Esophagus squamous epithelium (tissue), 5 donors: Measurements from ENCODE around the gene HS1BP3. TPM values are rescaled to one million over a fixed set of nuclear protein-coding genes. Genes with fewer than 3 reads are reported as not detected.

ENCODE experiments used
- DNase-seq: peaks from one replicate; lab custom pipeline; 2025; lab: John Stamatoyannopoulos, UW
- H3K27ac ChIP-seq, 4 donors: fragments of 200-600 bp; sonication (generic); one replicate each; pipeline ENCODE4 v1.5.1; 2016 to 2019; ENCODE audit warnings: mild to moderate bottlenecking in 1 of 4
- H3K27me3 ChIP-seq, 4 donors: fragments of 200-600 bp; sonication (generic); 1 replicate in 3 of 4; 2 replicates in 1 of 4; pipeline versions ENCODE4 v1.5.1 to v1.6.0; 2017 to 2021; ENCODE audit warnings: antibody characterized with exemption in 1 of 4
- H3K36me3 ChIP-seq, 3 donors: fragments of 200-600 bp; sonication (generic); one replicate each; pipeline ENCODE4 v1.5.1; 2016 to 2019
- H3K4me1 ChIP-seq, 3 donors: fragments of 200-600 bp; sonication (generic); one replicate each; pipeline ENCODE4 v1.5.1; 2017 to 2019
- H3K4me3 ChIP-seq, 4 donors: fragments of 200-600 bp; sonication (generic); 1 replicate in 3 of 4; 2 replicates in 1 of 4; pipeline ENCODE4 v1.5.1; 2016 to 2019; ENCODE audit warnings: mild to moderate bottlenecking in 2 of 4, moderate library complexity in 1 of 4
- H3K9me3 ChIP-seq, 3 donors: fragments of 200-600 bp; sonication (generic); one replicate each; pipeline ENCODE4 v1.5.1; 2016 to 2019
- POLR2A ChIP-seq, 4 donors: fragments of 450-650 bp; IDR thresholded peaks; one replicate each; pipeline ENCODE4 v1.6.1; 2017; ENCODE audit warnings: antibody characterized with exemption in 4 of 4, mild to moderate bottlenecking in 4 of 4, moderate library complexity in 3 of 4
- WGBS, 2 donors: methylation state at CpG; one replicate each; pipeline ENCODE4 v1.1.5; 2018; 5-methylcytosine and 5-hydroxymethylcytosine counted together
- intact Hi-C: fragments of 100-400 bp; cut with DNase I; formaldehyde crosslinking; loops from one replicate; pipeline ENCODE4 v1.15.0; 2022
- total RNA-seq, 4 donors: library from RNA; depleted of rRNA; stranded (reverse); fragments of >200 nt; gene quantifications; one replicate each; pipeline ENCODE4 v1.1.0, GENCODE V29; 2016
- TF ChIP-seq, protein P1 (sequence below), 6 experiments: fragments of 450-650 bp in 4 of 6; fragments of 200-600 bp in 2 of 6; sonication (generic) in 2 of 6; IDR thresholded peaks; one replicate each; pipeline ENCODE4 v1.5.1; 2016 to 2019; ENCODE audit warnings: antibody characterized with exemption in 6 of 6, mild to moderate bottlenecking in 4 of 6, moderate library complexity in 4 of 6
- donor health status: DM: yes; HTN: yes; CAD: no.

The HS1BP3 gene
- total RNA-seq, 4 donors from 2014 or later, result 7.9 to 22.1 (median 16.9) TPM

DNA sequence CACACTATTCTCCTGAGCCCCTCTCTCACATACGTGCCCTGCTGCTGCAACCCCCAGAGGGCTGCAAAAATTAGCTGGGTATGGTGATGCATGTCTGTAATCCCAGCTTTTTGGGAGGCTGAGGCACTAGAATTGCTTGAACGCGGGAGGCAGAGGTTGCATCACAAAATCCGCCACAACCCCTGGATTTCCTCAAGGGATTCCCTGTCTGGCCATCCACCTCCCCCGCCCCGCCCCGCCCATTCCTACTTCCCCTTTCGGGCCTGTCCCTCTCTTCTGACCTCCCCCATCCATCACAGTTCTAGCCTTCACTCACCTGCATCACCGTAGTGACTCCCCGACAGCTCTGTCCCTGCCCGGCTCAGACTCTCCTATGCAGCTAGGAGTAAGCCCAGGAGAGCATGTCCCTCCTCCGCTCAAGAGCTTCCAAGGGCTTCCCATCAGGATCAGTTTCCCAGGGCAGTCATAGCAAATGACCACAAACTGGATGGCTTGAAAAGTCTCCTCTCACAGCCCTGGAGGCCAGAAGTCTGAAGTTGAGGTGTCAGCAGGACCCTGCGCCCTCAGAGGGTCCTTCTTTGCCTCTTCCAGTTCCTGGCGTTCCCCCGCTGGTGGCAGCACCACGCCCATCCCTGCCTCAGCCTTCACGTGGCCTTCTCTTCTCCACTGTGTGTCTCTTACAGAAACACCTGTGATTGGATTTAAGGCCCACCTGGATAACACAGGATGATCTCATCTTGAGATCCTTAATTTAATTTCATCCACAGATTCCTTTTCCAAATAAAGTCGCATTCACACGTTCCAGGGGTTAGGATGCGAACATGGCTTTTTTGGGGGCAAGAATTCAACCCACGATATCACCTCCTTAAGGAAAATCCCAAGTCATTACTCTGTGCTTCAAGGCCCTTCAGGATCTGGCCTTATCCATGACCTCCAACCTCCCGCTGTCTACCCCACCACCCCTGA, 58.5 kb downstream of the HS1BP3 start:
- Histone ChIP-seq H3K4me1 (peaks cover 17 to 71% (median 39%) of the 10 kb centered on the region in 3 donors), H3K27me3 (no peaks in the 10 kb centered on the region), H3K9me3 (no peaks in the 10 kb centered on the region), H3K4me3 (no peak overlapping the region), H3K27ac (peak overlapping the region in 2 of 4 donors; percentile 42 to 80), H3K36me3 (no peaks in the 10 kb centered on the region)
- 85 to 87% methylated on average over 12 to 14 of the region's 22 CpGs for WGBS, 2 donors
- no peak for DNase-seq
- intact Hi-C loops, result no loop called here
- TF ChIP-seq, protein P1, sequence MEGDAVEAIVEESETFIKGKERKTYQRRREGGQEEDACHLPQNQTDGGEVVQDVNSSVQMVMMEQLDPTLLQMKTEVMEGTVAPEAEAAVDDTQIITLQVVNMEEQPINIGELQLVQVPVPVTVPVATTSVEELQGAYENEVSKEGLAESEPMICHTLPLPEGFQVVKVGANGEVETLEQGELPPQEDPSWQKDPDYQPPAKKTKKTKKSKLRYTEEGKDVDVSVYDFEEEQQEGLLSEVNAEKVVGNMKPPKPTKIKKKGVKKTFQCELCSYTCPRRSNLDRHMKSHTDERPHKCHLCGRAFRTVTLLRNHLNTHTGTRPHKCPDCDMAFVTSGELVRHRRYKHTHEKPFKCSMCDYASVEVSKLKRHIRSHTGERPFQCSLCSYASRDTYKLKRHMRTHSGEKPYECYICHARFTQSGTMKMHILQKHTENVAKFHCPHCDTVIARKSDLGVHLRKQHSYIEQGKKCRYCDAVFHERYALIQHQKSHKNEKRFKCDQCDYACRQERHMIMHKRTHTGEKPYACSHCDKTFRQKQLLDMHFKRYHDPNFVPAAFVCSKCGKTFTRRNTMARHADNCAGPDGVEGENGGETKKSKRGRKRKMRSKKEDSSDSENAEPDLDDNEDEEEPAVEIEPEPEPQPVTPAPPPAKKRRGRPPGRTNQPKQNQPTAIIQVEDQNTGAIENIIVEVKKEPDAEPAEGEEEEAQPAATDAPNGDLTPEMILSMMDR (IDR thresholded peaks at IDR 0.05), result no peak
- no peak for TF ChIP-seq POLR2A (IDR thresholded peaks at IDR 0.05)

GRCh38 chr2:20590704-20591515, 60.0 kb downstream of the HS1BP3 start:
- TF ChIP-seq, protein P1 (IDR thresholded peaks at IDR 0.05), result no peak
- TF ChIP-seq POLR2A (IDR thresholded peaks at IDR 0.05), result no peak
- Histone ChIP-seq H3K27me3 (no peaks in the 10 kb centered on the region), H3K9me3 (no peaks in the 10 kb centered on the region), H3K4me1 (peaks cover 9 to 63% (median 28%) of the 10 kb centered on the region in 3 donors), H3K36me3 (no peaks in the 10 kb centered on the region), H3K4me3 (no peak overlapping the region), H3K27ac (peak overlapping the region in 2 of 4 donors; percentile 15 to 25)
- no peak for DNase-seq
- intact Hi-C loops, result no loop called here
- 68 to 73% methylated on average over 5 to 8 of the region's 11 CpGs for WGBS, 2 donors

GRCh38 chr2:20589975-20590703, 60.8 kb downstream of the HS1BP3 start:
- TF ChIP-seq, protein P1 (IDR thresholded peaks at IDR 0.05), result no peak
- no peak for TF ChIP-seq POLR2A (IDR thresholded peaks at IDR 0.05)
- H3K27me3 ChIP-seq, result no peaks in the 10 kb centered on the region
- H3K27ac ChIP-seq, result no peak overlapping the region
- peaks cover 2 to 63% (median 23%) of the 10 kb centered on the region in 3 donors for H3K4me1 ChIP-seq
- H3K9me3 ChIP-seq, result no peaks in the 10 kb centered on the region
- no peak overlapping the region for H3K4me3 ChIP-seq
- no peaks in the 10 kb centered on the region for H3K36me3 ChIP-seq
- intact Hi-C loops, result no loop called here
- WGBS, 2 donors, result 75 to 78% methylated on average over 9 to 13 of the region's 14 CpGs
- no peak for DNase-seq

DNA sequence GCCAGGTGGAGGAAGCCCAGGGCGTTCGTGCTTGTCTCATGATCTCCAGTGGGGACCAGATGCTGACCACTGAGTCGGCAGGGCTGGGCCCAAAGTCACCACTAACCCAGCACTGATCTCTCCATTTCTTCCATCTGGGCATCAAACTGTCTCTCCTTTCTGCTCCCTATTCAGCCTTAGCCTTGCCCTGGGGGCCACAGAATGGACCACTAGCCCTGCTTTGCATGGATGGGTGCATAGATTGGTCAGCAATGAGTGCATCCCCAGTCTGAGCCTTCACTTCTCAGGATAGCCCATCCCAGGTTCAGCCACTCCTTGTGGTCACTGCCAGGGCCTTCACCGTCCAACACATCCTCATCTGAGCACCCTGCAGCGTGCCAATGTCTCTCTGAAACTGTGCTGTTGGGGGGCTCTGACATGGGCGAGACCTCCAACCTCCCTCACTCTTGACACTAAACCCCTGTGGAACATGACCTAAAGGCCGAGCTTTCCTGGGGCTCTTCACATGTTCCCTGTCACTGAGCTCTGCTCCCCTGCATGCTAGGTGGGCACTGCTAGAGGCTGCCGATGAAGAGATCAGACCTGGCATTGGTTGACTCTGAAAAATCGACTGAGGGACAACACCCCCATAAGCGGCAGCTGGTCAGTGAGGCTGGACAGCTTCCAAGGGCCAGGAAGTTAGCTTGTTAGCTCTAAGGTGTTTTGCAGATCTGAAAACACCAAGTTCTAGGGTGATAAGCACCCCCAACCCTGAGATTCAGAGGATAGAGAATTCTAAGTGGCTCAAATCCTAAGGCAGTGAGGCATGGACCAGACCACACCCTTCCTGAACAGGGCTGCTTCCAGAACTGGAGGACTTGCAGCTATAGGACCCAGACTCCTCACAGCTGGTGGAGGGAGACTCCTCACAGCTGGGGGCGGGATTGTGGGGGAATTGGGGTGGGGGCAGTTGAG, 61.7 kb downstream of the HS1BP3 start:
- WGBS, 2 donors, result 81 to 87% methylated on average over 4 to 9 of the region's 11 CpGs
- Histone ChIP-seq H3K27me3 (no peaks in the 10 kb centered on the region), H3K9me3 (no peaks in the 10 kb centered on the region), H3K4me1 (peaks cover 0 to 63% (median 27%) of the 10 kb centered on the region in 3 donors), H3K36me3 (no peaks in the 10 kb centered on the region), H3K27ac (no peak overlapping the region), H3K4me3 (no peak overlapping the region)
- no peak for TF ChIP-seq POLR2A (IDR thresholded peaks at IDR 0.05)
- TF ChIP-seq, protein P1 (IDR thresholded peaks at IDR 0.05), result no peak
- no peak for DNase-seq
- intact Hi-C loops, result no loop called here
